ENCODE measurements around the gene MPPED1.

- TF ChIP-seq CTCF (conservative IDR thresholded peaks at IDR 0.05) = no peak
- TF ChIP-seq ZFX (IDR thresholded peaks at IDR 0.05) = no peak
These were observed 28.7 kb downstream of the MPPED1 start for GRCh38 chr22:43440556-43440955.

Measured in C4-2B (cell line).